Fibroblast of skin of left biceps (primary cell): ENCODE data around the gene PPWD1.
"Not testable (repeated sequence)": the region's sequence is repeated elsewhere in the genome, so short reads cannot be mapped to it uniquely, and the experiment has no call there.

Source experiments
- DNase-seq, 2 experiments: peaks; one replicate each; pipeline ENCODE4 v3.0.0-alpha.2; 2013; ENCODE audit warnings: low read depth in 2 of 2

PPWD1 gene

DNA sequence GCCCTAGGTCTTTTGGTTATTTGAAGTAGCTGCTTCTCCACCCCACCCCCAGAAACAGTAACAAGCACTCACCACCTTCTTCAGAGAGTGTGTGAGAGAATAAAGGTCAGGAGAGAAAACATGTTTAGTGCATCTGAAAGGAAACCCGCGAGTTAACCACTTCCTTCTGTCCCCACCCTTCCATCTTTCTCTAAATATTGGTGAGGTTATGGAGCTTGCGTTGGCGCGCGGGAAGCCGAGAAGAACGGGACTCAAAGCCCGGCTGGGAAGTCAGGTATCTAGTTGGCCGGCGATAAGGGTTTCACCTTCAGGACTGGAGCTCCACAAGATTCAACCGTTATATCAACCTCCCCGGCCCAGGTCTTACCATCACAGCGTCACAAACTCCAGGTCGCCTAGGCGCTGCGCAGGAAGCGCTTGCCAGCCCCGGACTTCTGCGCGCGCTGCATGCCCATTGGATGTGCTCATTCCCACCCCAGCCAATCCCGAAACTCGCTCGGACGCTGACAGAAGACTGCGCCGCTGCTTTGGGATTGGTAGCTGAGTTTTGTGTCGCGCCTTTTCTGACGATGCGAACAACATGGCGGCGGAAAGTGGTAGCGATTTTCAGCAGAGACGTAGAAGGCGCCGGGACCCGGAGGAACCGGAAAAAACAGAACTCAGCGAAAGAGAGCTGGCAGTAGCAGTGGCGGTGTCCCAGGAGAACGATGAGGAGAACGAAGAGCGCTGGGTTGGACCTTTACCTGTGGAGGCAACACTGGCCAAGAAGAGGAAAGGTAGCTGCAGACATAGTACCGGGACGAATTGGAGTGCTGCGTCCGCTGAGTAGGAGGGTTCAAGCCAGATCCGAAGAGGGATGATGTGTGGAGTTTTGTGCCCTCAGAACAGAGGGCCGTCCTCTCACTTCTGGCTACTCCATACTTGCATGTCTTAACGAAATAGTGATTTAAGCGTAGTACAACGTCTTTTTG is at the start of gene PPWD1, which contains the start of gene CENPK:
TSS of gene PPWD1 (plus strand) at position 566 of the 971 bp plus-strand sequence. CDS start at position 581, 15 bp downstream.
TSS of gene CENPK (minus strand) at position 438 of the 971 bp plus-strand sequence. CDS start 8,261 bp downstream, outside the sequence.
- peak; percentile 79 for DNase-seq

DNA sequence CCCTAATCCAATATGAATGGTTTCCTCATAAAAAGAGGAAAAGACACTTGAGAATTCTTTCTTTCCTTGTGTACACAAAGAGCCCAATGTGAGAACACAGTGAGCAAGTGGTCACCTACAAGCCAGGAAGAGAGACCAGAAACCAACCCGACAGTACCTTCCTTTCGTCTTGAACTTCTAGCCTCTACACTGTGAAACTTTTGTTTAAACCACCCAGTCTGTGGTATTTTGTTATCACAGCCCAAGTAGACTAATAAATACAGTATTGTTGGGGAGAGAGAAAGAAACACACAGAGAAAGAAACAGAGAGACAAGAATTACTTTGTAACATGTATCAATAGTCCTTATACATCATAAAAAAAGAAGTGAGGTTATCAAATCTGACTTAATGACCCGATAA is 37.4 kb upstream of the PPWD1 start:
- DNase-seq: no peak

DNA sequence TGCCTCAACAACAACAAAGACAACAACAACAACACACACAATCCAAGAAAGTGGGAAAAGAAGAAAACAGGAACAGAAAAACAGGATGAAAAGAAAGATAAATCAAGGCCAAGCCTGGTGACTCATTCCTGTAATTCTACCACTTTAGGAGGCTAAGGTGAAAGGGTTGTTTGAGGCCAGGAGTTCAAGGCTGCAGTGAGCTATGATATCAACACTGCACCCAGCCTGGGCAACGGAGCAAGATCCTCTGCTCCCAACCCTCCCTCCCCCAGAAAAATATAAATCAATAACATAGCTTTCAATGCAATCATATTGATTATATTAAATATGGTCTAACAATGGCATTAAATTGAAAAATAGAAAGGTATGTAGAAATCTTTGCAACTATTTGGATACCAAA is 32.2 kb upstream of the PPWD1 start:
- no peak for DNase-seq

DNA sequence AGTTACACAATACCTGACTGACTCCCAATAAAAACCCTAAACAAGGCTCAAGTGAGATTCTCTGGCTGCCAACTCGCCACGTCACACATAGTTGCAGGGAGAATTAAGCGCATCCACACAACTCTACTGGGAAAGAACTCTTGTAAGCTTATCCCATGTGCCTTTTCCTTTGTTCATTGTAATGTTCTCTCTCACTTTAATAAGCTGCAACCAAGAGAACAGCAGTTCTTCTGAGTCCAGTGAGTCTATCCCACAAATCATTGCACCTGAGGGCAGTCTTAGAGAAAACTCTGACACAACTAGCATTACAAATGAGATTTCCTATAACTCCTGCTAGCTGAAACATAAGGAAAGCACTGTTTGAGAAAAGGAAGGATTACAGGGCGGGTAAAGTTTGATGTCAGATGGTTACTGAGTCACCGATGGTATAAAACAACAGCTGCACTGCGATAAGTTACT is 27.5 kb upstream of the PPWD1 start:
- no peak for DNase-seq

DNA sequence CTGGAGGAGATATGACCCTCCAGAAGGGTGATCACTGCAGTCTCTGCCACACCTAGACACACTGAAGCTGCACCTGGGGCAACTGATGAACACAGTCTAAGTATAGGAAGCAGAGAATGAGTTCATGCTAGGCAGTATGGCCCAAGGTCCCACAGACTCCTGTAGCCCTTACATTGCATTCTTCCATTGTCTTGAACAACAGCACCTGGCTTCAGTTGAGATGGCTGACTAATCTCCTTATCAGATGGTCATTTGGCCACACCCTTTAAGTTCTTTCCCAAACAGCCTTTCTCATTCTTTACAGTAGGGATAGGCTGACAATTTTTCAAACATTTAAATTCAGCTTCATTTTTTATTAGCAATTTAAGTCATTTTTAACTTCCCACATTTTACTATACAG is 23.3 kb upstream of the PPWD1 start:
- DNase-seq: no peak

DNA sequence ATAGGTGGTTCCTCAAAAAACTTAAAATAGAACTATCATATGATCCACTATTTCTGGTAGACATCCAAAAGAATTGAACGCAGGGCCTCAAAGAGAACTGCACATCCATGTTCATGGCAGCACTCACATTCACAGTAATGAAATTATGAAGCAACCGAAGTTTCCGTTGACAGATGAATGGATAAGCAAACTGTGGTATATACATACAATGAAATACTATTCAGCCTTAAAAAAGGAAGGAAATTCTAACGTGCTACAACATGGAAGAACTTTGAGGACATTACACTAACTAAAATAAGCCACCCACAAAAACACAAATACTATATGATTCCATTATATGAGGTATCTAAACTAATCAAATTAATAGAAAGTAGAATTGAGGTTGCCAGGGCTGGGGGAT is 18.6 kb upstream of the PPWD1 start:
- no peak for DNase-seq

DNA sequence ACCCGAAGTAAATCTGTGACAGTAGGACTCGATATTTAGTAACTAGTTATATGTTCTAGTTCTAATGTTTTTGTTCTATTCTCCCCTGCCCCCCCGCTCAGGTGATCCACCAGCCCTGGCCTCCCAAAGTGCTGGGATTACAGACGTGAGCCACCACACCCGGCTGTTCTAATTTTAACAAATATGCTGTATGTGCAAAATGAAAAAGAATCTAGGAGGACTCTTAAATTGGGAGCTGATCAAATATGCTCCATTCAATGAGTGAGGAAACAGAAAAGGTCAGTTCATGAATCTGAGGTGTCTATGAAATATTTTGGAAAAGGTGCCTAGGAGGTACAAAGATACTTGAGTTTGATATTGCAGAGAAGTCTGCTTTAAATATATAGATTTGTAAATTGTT is 17.0 kb upstream of the PPWD1 start:
- DNase-seq: no peak

DNA sequence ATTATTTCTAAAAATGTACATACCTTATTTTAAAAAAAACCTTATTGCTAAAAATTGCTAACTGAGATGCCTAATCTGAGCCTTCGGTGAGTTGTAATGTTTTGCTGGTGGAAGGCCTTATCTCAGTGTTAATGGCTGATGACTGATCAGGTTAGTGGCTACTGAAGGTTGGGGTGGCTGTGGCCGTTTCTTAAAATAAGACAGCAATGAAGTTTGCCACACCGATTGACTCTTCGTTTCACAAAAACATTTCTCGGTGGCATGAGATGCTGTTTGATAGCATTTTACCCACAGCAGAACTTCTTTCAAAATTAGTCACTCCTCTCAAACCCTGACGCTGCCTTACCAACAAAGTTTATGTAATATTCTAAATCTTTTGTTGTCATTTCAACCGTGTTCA is 14.8 kb upstream of the PPWD1 start:
- DNase-seq: no peak

DNA sequence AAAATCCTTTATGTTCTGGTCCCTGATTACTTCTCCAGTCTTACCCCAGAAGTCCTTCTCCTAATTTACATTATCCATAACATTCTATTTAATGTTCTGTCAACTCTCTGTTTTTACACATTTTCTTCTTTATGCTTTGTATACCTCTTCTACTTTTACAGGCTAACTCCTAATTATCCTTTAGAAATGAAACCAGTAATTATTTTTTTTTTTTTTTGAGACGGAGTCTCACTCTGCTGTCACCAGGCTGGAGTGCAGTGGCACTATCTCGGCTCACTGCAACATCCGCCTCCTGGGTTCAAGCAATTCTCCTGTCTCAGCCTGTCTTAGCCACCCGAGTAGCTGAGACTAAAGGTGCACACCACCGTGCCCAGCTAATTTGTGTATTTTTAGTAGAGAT is 9.2 kb upstream of the PPWD1 start:
- DNase-seq: no peak

DNA sequence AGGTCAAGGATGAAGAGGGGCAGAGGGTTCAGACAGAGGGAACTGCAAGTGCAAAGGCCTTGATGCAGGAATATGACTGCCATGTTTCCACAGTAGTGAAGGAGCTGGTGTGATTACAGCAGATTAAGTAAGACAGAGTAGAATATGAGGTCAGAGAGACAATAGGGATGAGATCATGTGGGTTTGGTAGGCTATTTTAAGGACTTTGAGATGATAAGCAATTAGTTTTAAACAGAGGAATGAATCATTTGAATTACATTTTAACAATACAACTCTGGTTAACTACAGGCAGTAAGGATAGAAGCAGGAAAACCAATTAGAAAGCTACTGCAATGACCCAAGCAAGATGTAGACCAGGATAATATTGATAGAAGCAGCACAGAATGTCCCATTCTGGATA is 7.8 kb upstream of the PPWD1 start:
- no peak for DNase-seq

DNA sequence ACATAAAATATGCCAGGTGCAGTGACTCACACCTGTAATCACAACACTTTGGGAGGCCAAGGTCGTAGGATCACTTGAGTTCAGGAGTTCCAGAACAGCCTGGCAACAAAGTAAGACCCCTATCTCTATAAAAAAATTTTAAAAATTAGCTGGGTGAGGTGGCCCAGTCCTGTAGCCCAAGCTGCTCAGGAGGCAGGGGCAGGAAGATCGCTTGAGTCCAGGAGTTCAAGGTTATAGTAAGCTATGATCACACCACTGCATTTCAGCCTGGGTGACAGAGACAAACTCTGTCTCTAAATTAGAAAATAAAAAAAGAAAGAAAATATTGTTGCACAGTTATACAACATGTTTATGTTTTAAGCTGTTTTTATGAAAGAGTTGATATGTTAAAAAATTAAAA is 6.9 kb upstream of the PPWD1 start:
- no peak for DNase-seq

DNA sequence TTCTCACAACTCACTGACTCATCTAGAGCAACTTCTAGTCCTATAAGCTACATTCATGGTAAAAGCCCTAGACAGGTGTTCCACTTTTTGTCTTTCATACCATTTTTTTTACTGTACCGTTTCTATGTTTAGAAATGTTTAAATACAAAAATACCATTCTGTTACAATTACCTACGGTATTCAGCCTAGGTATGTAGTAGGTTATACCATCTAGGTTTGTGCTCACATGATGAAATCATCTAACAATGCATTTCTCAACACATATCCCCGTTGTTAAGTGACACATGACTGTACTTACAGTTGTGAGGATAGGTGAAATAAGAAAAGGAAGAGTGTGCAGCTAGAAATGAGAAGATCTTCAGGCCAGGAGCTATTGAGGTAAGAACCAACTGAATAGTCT is 6.4 kb upstream of the PPWD1 start:
- no peak for DNase-seq

DNA sequence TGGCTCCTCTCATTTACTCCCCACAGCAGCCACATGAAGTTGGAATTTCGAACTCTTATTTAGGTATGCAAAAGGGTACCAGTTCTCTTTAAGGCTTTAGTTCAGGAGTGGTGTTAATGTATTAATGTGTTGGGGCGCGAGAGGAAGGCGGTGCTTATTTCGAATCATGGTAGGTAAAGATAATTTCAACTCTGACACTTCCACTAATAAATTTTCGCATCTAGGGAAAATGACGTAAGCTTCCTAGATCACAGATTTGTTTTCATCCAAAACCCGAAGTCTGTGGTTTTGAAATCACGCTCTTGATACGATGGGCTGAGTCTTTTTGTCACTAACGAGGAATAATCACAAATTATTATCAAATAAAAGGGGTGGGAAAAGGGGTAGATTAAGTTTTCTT is 681 bp downstream of the PPWD1 start:
- no peak for DNase-seq

DNA sequence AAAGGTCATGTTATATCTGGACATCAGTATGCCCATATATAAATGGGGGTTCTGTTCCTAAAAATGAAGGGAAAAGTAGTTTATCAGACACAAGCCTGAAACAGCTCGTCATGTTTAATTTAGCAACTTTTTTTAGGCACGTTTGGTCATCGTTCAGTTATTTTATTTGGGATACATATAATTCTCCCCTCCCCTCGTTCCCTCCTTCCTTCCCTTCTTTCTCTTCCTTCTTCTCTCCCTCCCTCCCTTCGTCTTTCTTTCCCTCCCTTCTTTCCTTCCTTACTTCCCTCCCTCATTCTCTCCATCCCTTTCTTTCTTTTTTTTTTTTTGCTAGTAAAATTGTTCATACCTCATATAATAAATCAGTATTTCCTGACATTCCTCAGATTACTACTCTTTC is 3.4 kb downstream of the PPWD1 start:
- no peak for DNase-seq

DNA sequence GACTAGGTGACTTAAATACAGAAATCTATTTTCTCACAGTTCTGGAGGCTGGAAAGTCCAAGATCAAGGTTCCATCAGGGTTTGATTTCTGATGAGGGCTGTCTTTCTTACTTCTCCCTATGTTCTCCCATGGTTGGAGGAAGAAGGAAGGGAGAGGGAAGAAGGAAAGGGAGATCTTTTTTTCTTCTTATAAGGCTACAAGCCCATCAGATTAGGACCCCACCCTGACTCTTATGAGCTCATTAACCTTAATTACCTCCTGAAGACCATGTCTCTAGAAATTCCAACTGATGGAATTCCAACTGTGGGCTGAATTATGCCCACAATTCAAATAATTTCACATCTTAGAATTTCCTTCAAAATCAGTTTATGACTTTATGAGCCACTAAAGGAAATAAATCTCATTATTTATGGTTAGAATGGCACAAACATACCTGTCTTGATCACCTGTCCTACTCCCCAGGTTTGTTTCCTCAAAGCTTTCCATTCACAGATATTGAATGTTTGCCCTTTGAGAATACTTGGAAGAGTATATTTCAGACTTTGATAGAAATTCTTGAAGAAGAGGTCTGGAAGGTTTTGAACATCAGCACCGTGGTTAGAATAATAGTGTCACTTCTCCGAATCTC is 7.6 kb downstream of the PPWD1 start:
- no peak for DNase-seq

DNA sequence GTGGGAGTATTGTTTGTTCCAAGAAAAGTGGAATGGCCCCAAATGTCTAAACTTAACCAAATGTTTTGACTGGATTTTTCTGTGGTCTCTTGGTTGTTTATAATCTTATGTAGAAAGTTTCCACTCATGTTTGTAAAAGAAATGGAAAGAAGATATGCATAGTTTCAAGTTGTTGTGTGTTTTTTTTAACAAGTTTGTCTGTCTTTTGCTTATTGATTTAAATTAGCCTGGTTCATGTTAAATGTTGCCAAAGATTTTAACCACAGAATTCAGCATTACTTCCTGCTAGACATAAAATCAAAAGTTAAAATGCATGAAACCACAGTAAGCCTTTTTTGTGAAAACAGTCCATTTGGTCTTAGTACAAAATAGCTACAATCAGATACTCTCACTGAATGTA is 14.0 kb downstream of the PPWD1 start:
- DNase-seq: no peak

DNA sequence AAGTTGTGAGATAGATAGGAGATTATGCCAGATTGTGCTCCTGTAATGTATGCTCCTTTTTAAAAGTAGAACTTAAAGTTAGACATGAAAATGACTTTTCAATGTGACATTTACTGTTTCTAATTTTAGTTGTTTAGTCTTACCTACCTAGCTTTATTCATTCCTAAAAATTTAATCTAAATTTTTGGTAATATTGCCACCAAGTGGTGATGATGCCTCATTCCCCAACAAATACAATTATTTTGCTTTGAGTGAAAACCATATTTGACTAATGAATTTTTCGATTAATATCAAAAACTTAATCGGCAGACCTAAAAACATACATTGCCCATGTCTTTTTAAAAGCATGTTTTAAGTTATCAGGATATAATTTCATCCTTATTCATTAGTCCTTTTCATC is 25.6 kb downstream of the PPWD1 start:
- no peak for DNase-seq

DNA sequence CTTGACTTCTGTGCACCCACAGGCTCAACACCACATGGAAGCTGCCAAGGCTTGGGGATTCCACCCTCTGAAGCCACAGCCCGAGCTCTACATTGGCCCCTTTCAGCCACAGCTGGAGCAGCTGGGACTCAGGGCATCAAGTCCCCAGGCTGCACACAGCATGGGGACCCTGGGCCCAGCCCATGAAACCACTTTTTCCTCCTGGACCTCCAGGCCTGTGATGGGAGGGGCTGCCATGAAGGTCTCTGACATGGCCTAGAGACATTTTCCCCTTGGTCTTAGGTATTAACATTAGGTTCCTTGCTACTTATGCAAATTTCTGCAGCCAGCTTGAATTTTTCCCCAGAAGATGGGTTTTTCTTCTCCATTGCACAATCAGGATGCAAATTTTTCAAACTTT is 38.7 kb downstream of the PPWD1 start:
- DNase-seq: not testable (repeated sequence)

DNA sequence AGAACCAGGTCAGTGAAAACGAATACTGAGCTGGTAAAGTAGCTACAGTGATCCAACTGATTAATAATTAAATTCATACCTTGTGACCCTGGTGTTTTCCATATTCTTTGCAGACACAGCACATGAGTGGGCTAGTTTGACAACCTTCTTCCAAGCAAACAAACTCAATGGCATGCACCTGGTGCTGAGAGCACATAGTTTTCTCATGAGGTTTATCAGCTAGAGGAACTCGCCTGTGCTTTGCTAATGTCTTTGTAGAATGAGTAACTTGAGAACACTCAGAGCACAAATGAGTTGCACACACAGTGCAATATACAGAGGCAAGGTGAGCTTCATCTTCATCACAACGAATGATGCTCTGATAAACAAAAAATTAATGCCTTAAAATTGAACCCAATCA is 48.4 kb downstream of the PPWD1 start:
- no peak for DNase-seq

DNA sequence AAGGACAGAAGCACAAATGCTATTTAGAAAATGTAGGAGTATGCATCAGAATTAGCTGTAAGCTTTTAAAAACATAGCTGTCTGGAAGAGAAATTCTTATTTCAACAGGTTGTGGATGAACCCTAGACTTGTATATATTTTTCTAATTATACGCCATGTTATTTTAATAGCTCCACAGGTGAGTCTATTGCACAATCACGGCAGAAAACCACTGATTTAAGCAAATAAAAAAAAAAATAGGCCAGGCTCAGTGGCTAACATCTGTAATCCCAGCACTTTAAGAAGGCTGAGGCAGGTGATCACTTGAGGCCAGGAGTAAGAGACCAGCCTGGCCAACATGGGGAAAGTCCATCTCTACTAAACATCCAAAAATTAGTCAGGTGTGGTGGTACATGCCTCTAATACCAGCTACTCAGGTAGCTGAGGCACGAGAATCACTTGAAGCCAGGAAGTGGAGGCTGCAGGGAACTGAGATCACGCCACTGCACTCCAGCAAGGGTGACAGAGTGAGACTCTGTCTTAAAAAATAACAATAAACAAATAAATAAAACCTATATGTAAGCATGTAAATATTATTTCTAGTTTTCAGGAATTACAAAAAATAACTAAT is 49.3 kb downstream of the PPWD1 start:
- DNase-seq: no peak

DNA sequence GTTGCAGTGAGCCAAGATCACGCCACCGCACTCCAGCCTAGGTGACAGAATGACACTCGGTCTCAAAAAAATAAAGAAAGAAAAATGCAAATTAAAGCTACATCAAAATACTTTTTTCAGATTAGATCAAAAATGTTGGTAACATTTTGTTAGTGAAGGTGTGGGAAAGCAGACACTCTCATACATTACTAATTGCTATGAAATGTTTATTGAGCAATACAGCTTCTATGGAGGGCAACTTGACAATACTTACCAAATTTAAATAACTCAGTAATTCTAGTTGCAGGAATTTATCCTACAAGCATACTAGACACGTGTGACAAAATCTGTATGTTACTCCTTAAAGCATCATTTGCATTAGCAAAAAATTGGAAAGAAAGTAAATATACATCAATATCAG is 56.9 kb downstream of the PPWD1 start:
- DNase-seq: no peak

DNA sequence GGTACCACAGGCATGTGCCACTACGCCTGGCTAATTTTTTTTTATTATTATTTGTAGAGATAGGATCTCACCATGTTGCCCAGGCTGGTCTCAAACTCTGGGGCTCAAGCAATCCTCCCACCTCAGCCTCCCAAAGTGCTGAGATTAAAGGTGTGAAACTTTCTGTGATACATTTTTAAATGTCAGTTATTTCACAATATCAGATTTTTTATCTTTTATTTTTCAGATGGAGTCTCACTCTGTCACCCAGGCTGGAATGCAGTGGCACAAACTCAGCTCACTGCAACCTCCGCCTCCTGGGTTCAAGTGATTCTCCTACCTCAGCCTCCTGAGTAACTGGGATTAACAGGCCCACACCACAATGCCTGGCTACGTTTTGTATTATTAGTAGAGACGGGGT is 58.9 kb downstream of the PPWD1 start:
- DNase-seq: not testable (repeated sequence)

DNA sequence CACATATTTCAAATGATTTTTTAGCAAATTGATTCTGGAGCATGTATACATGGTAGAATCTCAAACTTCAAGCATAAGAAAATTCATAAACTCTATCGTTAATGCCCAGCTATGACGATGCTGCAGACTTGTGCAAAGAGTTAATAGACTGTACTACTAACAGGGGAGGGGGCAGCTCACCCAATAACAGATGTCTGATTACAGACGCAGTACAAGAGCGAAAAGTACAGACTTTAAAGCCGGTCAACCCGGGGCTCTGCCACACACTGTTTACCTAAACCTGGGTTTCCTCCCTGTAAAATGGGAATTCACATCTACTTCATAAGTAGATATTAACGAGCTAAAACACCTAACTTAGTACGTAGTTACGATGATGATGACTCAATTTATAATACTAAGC is 60.4 kb downstream of the PPWD1 start:
- no peak for DNase-seq
